ENCODE data around the gene FETUB. TPM values are rescaled to one million over a fixed set of nuclear protein-coding genes. Genes with fewer than 3 reads are reported as not detected.

The FETUB gene
- total RNA-seq, 4 donors from 2014 or later = not detected

- DNase-seq = no peak
Observed at GRCh38 chr3:186664506-186664905, 24.3 kb downstream of the FETUB start.

DNA sequence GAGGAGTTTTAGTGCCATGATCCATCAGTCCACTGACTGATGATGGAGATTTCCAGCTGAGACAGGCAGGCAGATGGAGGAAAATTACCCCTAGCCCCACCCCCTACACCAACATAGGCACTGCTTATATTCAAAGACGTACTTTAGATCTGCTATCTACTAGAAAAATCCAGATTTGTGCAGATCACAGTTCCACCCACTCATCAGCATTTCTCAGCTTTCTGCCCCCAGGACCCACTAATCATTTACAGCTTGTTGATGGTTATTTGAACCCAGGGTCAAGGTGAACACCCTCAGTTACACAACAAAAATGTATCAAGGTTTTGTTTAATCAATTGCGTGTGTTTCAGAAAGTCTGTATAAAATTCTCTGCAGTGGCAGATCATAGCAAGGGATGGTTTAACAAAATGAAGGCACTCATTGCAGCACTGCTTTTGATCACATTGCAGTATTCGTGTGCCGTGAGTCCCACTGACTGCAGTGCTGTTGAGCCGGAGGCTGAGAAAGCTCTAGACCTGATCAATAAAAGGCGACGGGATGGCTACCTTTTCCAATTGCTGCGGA is 25.5 kb downstream of the FETUB start, which contains the start of gene HRG:
TSS of gene HRG (plus strand) at position 390 of the 564 bp plus-strand sequence. CDS start at position 408, 18 bp downstream.
- Histone ChIP-seq H3K4me3 (replicated peaks in 1 of 3) (no peak within 1 kb of the TSS), H3K27me3 (no peaks in the 10 kb centered on the region), H3K36me3 (no peaks in the 10 kb centered on the region), H3K27ac (no peak within 1 kb of the TSS), H3K9me3 (no peaks in the 10 kb centered on the region), H3K4me1 (no peaks in the 10 kb centered on the region)
- TF ChIP-seq POLR2A (IDR thresholded peaks at IDR 0.05) (no peak), CTCF (IDR thresholded peaks at IDR 0.05) (no peak)
- DNase-seq = no peak
- intact Hi-C loops (cut with DNase I) = no loop called here
- WGBS, 2 donors = 92 to 94% methylated on average over 8 of the region's 8 CpGs

More at GRCh38 chr3:186664506-186664905, 24.3 kb downstream of the FETUB start:
- H3K36me3 ChIP-seq = no peaks in the 10 kb centered on the region
- no peaks in the 10 kb centered on the region for H3K27me3 ChIP-seq
- TF ChIP-seq CTCF (IDR thresholded peaks at IDR 0.05) (no peak), POLR2A (IDR thresholded peaks at IDR 0.05) (no peak)
- H3K4me3 ChIP-seq (replicated peaks in 1 of 3) = no peak overlapping the region
- intact Hi-C loops (cut with DNase I) = no loop called here
- H3K27ac ChIP-seq = no peak overlapping the region
- 45 to 63% methylated on average over 3 to 4 of the region's 4 CpGs for WGBS, 2 donors
- H3K9me3 ChIP-seq = no peaks in the 10 kb centered on the region
- no peaks in the 10 kb centered on the region for H3K4me1 ChIP-seq

GRCh38 chr3:186668426-186668825 is 28.2 kb downstream of the FETUB start:
- Histone ChIP-seq H3K9me3 (no peaks in the 10 kb centered on the region), H3K27me3 (no peaks in the 10 kb centered on the region), H3K27ac (no peak overlapping the region), H3K36me3 (no peaks in the 10 kb centered on the region), H3K4me1 (no peaks in the 10 kb centered on the region), H3K4me3 (replicated peaks in 1 of 3) (no peak overlapping the region)
- TF ChIP-seq POLR2A (IDR thresholded peaks at IDR 0.05) = no peak
- no peak for TF ChIP-seq CTCF (IDR thresholded peaks at IDR 0.05)
- no peak for DNase-seq
- intact Hi-C loops (cut with DNase I) = no loop called here
- 77 to 79% methylated on average over 6 of the region's 6 CpGs for WGBS, 2 donors

GRCh38 chr3:186669378-186670084 is 29.3 kb downstream of the FETUB start:
- H3K9me3 ChIP-seq = no peaks in the 10 kb centered on the region
- no peaks in the 10 kb centered on the region for H3K27me3 ChIP-seq
- H3K4me1 ChIP-seq = no peaks in the 10 kb centered on the region
- no peaks in the 10 kb centered on the region for H3K36me3 ChIP-seq
- TF ChIP-seq POLR2A (IDR thresholded peaks at IDR 0.05) = no peak
- TF ChIP-seq CTCF (IDR thresholded peaks at IDR 0.05) = no peak
- no peak overlapping the region for H3K27ac ChIP-seq
- H3K4me3 ChIP-seq (replicated peaks in 1 of 3) = no peak overlapping the region
- peak; percentile 25 to 34 for DNase-seq
- WGBS, 2 donors = 52 to 54% methylated on average over 2 of the region's 2 CpGs
- intact Hi-C loops (cut with DNase I) = no loop called here

GRCh38 chr3:186670155-186670554 is 30.0 kb downstream of the FETUB start:
- H3K4me1 ChIP-seq = no peaks in the 10 kb centered on the region
- TF ChIP-seq POLR2A (IDR thresholded peaks at IDR 0.05) (no peak), CTCF (IDR thresholded peaks at IDR 0.05) (no peak)
- DNase-seq = no peak
- no peaks in the 10 kb centered on the region for H3K36me3 ChIP-seq
- H3K9me3 ChIP-seq = no peaks in the 10 kb centered on the region
- H3K27me3 ChIP-seq = no peaks in the 10 kb centered on the region
- no peak overlapping the region for H3K27ac ChIP-seq
- no peak overlapping the region for H3K4me3 ChIP-seq (replicated peaks in 1 of 3)
- intact Hi-C loops (cut with DNase I) = no loop called here

All from thyroid gland (tissue), 4 donors.